CD4-positive, alpha-beta T cell treated with Interleukin-2 at 100 ng/mL for 4 hours (primary cell): ENCODE measurements around the gene AKAP8.
"Not testable (repeated sequence)": the region's sequence is repeated elsewhere in the genome, so short reads cannot be mapped to it uniquely, and the experiment has no call there.

ENCODE experiments used
- DNase-seq: peaks from one replicate; pipeline ENCODE4 v3.0.0-alpha.2; 2020; ENCODE audit warnings: low spot score

Gene AKAP8

GRCh38 chr19:15379083-15379998 is at the start of gene AKAP8:
AKAP8 (minus strand) TSS chr19:15379787; CDS start chr19:15379731, 56 bp downstream.
- DNase-seq, result peak; percentile 99

DNA sequence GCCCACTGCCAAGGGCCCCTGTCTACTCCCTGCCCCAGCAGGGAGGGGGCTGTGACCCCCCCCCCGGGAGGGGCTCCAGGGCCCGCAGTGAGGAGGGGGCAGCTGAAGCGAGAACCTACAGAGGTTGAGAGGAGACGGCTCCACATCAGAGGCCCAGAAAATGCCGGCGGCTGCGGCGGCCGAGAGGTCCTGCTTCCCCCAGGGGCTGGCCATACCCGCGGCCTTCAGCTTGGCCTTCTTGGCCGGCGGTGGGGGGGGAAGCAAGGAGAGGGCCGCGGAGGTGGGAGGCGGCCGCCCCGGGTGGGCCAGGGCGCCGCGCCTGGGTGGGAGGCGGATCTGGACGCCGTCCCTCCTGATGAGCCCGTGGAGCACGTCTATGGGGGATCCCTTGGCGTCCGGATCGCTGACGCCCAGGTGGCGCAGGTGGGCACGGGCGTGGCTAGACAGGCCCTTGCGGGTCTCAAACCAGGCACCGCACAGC is 48.4 kb upstream of the AKAP8 start:
- DNase-seq, result no peak

DNA sequence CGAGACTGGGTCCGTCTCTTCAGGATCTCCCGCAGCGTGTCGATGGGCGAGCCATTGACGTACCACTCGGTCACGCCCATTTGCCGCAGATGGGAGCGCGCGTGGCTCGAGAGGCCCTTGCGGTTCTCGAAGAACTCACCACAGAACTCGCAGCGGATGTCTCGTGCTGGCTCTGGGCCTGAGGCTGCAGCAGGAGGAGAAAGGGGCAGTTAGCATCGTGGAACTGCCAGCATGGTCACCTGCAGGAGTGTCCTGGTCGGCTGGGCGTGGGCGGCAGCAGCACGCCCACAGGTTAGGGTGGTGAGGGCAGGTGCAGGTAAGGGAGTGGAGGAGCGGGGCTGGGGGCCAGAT is 47.7 kb upstream of the AKAP8 start:
- DNase-seq, result no peak

DNA sequence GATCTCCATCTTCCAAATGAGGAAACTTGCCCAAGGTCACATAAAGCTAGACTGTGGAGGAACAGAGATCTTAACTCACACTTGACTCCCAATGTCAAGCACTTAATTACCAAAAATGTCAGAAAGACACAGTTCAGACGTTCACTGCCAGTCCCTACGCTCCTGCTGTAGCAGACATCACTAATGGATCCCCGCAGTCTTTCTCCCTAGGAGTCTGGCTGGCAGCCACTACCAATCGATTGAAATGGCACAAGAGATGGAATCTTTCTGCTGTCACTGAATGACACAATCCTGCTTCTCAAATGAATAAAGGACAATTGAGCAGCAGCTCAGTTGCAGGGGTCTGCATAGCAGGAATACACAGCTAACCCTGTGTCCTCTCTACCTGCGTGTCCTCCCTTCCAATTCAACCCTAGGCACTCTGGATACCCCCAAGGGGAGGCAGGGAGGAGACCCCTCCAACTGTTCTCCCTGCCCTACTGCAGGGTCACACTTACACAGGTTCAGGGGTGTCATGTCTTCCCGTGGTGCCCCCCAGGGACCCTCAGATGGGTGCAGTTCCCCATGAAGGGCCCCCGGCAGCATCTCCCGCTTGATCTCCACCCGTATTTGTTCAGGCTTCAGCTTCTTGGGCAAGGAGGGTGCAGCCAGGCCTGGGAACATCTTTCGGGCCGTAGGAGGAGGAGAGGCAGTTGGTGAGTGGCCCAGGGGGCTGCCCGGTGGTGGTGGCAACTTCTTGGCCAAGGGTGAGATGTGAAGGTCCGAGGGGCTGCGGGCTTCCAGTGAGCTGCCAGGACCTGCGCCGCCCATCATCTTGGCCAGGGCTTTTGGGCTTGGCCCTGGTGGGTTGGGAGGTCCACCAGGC is 47.1 kb upstream of the AKAP8 start:
- DNase-seq, result no peak

DNA sequence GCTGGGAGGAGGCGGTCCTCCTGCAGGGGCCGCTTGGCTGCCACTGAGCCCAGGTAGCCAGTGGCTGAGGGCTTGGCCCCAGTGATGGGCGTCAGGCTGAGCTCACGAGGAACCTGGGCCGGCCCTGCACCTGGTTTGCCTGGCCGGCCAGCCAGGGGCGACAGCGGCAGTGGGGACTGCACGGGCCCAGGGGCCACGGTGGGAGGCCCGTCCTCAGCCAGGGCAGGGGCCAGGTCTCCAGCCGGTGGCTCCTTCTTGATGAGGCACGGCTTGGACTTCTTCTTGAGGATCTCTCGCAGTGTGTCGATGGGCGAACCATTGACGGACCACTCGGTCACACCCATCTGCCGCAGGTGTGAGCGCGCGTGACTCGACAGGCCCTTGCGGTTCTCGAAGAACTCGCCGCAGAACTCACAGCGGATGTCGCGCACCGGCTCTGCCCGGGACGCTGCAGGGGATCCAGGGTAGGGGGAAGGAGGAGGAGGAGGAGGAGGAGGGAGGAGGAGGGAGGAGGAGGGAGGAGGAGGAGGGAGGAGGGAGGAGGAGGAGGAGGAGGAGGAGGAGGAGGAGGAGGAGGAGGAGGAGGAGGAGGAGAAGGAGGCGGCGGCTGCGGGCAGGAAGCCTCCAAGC is 45.8 kb upstream of the AKAP8 start:
- no peak for DNase-seq

DNA sequence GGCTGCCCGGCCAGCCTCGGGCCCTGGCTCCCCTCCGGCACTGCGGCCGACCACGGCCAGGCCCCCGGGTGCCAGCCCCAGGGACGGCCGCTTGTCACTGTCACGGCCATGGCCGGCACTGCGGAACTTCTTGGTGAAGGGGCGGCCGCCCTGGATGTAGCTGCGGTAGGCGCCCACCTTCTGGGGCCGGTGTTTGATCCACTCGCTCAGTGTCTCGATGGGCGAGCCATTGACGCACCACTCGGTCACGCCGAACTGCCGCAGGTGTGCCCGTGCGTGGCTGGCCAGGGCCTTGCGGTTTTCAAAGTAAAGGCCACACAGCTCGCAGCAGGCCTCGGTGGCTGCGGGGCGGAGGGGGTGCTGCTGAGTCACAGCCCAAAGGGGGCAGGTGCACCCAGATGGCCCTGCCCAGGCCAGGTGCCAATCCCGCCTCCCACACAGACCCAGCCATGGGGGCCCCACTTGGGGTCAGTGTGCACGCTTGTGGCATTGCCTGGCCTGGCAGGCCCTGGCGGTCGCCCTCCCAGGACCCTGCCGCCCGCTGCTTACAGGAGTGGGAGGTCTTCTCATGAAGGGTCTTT is 45.2 kb upstream of the AKAP8 start:
- DNase-seq, result no peak

DNA sequence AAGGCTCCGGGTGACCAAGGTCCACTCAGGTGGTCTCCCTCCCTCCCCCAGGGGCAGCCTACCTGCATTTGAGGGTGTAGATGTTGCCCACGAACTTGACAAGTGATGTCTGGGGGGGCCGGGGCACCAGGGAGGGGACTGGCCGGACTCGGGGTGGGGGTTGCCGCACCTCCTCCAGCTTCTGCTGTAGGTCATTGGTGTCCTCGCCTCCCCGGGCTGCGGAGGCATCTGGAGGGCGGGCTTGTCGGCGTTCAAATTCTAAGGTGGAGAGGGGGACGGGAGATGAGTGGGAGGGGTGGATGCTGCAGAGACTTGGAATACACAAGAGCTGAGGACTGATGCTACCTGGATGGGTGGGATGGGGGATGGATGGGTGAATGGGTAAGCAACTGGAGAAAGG is 44.5 kb upstream of the AKAP8 start:
- no peak for DNase-seq

- no peak for DNase-seq
Observed at GRCh38 chr19:15423130-15423529, 43.5 kb upstream of the AKAP8 start.

- DNase-seq, result no peak
Observed at GRCh38 chr19:15422296-15423075, 42.9 kb upstream of the AKAP8 start.

- DNase-seq, result no peak
Observed at GRCh38 chr19:15421721-15422260, 42.2 kb upstream of the AKAP8 start.

DNA sequence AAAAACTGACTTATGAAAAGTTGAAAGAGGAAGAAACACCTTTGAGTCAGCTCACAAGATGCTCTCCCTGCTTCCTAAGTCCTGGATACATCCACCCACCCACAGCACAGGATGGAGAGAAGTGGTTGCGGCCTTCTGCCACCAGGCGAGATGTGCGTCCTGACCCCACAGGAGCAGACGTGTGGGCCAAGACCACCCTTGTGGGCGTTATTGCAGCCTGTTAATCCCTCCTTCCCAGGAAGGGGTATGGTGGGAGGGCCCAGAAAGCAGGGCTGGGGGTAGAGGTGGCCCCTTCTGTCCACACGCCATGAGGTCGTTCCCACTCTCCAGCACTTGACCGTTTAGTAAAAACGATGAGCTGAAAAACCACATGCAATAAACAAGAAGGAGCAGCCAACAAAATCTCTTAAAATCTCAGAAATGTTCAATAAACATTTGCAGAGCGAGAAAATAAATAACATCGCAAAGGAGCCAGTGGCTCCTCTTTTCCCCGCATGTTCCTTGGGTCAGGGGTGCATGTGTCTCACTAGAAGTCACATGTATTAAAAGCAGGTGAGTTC is 41.6 kb upstream of the AKAP8 start:
- DNase-seq, result no peak

GRCh38 chr19:15419413-15420025 is 39.9 kb upstream of the AKAP8 start:
- DNase-seq, result no peak

GRCh38 chr19:15418579-15419412 is 39.2 kb upstream of the AKAP8 start, which contains the start of gene AKAP8L:
AKAP8L (minus strand) TSS chr19:15418988; CDS start chr19:15418923, 65 bp downstream.
- DNase-seq, result peak; percentile 100

DNA sequence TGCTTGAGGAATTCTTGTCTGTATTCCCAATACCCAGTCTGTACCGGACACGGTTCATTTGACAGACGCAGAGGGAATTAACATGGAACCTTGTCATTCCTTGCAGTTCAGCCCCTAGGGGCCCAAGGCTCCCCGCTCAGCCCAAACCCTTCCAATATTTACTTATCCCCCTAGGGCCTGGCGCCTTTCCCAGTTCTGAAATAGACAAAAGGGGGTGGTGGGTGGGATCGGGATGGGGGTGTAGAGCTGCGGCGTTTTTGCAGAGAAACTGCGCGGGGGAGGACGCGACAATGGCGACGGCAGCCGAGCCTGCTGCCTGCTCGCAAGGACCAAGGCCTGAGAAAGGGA is 38.6 kb upstream of the AKAP8 start:
- DNase-seq, result no peak

DNA sequence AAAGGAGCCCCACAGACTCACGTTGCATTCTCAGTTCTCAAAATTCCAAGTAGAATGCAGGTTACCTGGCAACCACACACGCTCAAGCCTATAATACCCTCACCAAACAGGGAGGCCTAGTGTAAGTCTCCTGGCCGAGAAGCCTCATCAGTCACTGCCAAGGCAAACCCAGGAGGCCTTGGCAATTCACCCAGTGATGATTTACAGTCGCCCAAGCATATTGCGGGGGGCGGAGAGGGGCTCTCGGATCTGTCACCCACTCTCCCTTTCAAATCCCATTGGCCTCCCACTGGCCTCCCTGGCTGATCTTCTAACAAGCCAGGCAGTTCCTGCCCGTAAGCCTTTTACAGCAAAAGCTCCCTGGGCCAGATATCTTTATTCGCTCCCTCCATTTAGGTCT is 38.1 kb upstream of the AKAP8 start:
- no peak for DNase-seq

DNA sequence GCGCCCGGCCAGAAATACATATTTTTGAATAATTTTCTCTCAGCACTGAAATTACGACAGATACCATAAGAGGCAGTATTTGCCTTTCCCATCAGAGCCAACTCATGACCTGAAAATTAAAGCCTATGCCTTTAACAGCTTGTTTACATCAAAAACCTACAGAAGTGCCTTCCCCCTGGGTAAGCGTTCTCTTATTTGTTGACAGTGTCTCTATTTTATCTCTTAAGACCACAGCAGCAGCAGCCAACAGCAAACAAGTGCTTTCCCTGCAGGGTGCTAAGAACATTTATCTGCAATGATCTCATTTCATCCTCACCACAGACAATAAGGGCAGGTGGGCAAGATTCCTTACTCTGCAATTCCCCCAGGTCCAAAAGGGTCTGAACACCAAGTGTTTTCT is 33.2 kb upstream of the AKAP8 start:
- DNase-seq, result no peak

DNA sequence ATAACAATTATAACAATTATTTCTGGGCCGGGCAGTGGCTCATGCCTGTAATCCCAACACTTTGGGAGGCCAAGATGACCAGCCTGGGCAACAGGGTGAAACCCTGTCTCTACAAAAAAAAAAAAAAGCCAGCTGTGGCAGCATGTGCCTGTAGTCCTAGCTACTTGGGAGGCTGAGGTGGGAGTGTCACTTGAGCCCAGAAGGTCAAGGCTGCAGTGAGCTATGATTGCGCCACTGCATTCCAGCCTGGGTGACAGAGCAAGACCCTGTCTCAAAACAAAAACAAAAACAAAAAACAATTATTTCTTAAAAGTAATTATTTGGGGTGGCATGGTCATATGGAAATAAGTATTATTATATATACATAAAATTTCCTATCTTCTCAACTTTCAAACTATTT is 31.8 kb upstream of the AKAP8 start:
- DNase-seq, result not testable (repeated sequence)

GRCh38 chr19:15404780-15405211 is 25.2 kb upstream of the AKAP8 start:
- DNase-seq, result no peak

- no peak for DNase-seq
Observed at GRCh38 chr19:15404097-15404779, 24.7 kb upstream of the AKAP8 start.
